OCI-LY7 (cell line): ENCODE measurements around the gene SREBF1.

Experiments used
- CTCF ChIP-seq: fragments of 200-600 bp; sonication (generic); conservative IDR thresholded peaks from 2 replicates; pipeline ENCODE4 v1.5.1; 2014; ENCODE audit warnings: mild to moderate bottlenecking, antibody characterized with exemption, low read length, moderate library complexity, mixed read lengths
- EZH2phosphoT487 ChIP-seq: fragments of 200-600 bp; sonication (generic); IDR thresholded peaks from 2 replicates; pipeline ENCODE4 v1.6.1; 2018; ENCODE audit warnings: low read depth, borderline replicate concordance, mild to moderate bottlenecking, mixed run types, antibody characterized with exemption, low read length, moderate library complexity, mixed read lengths

- no peak for TF ChIP-seq CTCF
- no peak for TF ChIP-seq EZH2phosphoT487
These were observed 10.4 kb upstream of the SREBF1 start for GRCh38 chr17:17847118-17847689.
